ENCODE measurements around the gene TIMM23.

DNA sequence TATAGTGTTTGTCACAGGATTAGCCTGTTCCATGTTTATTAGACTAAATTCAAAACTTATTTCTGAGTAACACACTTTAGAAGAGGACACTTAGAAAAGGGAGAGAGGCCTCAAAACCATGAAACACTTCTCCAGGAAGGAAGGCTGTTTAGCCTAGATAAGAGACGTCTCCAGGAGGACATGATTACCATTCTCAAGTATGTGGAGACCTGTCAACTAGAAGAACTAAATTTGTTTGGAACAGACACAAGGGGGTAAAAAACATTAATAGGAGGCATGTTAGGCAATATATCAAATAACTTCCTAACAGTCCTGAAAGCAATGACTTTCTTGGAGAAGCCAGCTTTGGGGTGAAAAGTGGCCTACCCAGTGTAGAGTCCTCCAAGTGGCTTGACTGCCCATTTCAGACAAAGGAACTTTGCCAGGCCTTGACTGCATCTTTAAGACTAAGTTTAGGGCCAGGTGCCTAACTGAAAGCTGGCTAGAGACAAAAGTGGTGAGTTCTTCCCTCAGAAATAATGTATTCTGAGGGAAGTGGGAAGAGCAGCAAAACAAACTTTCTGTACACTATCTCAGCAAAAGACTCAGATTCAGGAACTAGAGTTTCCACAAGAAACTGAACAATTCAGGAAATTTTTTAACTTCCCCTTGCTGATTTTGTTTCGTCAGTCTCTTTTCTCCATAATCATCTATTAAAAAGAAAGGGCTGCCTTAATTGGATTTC lies 46.3 kb downstream of the TIMM23 start:
- TF ChIP-seq POLR2AphosphoS5 (IDR thresholded peaks at IDR 0.05): no peak
- TF ChIP-seq, protein P1, sequence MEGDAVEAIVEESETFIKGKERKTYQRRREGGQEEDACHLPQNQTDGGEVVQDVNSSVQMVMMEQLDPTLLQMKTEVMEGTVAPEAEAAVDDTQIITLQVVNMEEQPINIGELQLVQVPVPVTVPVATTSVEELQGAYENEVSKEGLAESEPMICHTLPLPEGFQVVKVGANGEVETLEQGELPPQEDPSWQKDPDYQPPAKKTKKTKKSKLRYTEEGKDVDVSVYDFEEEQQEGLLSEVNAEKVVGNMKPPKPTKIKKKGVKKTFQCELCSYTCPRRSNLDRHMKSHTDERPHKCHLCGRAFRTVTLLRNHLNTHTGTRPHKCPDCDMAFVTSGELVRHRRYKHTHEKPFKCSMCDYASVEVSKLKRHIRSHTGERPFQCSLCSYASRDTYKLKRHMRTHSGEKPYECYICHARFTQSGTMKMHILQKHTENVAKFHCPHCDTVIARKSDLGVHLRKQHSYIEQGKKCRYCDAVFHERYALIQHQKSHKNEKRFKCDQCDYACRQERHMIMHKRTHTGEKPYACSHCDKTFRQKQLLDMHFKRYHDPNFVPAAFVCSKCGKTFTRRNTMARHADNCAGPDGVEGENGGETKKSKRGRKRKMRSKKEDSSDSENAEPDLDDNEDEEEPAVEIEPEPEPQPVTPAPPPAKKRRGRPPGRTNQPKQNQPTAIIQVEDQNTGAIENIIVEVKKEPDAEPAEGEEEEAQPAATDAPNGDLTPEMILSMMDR (IDR thresholded peaks at IDR 0.05): no peak
